ENCODE results near the gene KCNJ12.

The KCNJ12 gene

DNA sequence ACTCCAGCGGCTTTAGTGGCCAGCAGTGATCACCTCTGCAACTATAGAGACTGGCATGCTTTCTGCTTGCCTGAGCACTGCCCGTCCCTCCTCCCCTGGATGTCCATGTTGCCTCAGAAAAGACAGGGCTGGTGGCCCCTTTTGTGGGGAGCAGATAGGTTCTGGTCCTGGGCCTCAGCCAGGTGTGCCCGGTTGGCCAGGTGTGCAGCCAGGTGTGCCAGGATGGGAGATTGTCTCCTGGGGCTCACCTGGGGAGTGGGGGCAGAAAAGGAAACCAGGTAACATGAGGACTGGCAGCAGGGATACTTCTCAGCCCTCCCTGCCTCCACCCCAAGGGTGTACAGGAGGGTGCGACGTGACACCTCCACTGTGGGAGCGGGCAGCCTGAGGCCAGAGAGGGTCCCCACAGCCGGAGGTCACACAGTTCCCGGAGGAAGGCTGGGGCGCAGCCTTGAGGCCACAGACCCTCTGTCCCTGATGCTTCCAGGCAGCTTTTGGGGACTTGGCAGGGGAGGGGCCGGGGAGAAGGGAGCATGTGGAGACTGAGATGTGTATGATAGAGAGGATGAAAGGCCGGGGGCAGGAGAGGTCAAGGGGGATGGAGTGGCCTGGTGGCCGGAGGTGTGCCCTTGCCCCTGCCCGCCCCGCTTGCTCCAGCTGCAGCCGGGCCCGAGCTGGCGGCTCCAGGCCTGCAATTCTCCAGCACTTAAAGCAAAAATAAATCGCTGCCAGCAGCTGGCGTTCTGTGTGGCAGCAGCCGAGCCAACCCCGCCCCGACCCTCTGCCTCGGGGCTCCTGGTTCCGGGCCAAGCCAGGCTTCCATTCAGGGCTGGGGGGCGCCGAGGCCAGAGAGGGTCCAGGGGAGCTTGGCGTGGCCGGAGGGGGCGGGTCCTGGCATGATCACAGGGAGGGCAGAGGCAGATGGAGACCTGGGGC, 6.7 kb downstream of the KCNJ12 start:
- H3K4me3 ChIP-seq (ENCODE audit: low read length): no peak overlapping the region
- no peak for TF ChIP-seq CTCF (IDR thresholded peaks at IDR 0.05; ENCODE audit: insufficient read depth, low read depth, low read length, missing control alignments)
- no peak for DNase-seq (ENCODE audit: low read depth)

DNA sequence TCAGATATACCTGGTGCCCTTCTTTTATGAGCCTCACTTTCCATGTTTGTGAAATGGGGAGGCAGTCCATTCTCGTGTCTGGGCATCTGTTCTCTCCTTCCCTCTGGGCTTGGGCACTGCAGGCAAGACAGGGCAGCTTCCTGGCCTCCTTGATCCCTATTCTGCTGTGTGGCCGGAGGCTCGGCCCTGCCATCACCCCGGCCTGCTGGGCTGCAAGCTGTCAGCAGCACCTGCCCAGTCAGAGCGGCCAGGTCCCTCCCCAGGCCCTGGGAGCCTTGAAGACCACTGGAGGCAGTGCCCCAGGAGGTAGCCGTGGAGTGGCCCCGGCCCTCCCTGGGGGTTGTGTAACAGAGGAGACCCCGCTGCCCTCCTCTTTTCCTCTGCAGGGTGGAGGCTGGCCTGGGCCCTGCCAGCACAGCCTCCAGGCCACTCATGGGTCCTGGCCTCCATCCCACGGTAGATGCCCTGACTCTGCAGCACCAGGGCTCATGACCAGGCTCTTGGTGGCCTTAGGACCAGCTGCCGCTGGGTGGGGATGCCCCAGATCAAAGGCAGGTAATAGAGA, 9.2 kb downstream of the KCNJ12 start:
- no peak overlapping the region for H3K4me3 ChIP-seq (ENCODE audit: low read length)
- no peak for TF ChIP-seq CTCF (IDR thresholded peaks at IDR 0.05; ENCODE audit: insufficient read depth, low read depth, low read length, missing control alignments)
- DNase-seq (ENCODE audit: low read depth): no peak

DNA sequence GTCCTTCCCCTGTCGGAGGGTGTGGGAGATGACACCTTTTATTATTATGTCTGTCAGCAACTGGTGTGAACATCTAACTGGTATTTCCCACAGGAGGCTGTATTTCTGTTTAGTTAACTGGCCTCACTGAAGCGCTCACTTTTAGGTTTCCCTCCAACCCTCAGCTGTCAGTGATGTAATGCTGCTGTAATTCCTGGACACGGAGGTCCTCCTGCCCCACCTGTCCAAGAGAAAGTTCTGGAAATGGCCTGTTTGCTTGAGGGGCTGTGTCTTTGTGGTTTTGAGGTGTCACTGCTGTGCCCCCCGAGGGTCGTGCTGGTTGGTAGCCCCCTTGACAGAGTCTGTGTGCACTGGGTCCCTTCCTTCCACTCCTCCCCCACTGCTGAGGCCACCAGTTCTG, 11.5 kb downstream of the KCNJ12 start:
- no peak for TF ChIP-seq CTCF (IDR thresholded peaks at IDR 0.05; ENCODE audit: insufficient read depth, low read depth, low read length, missing control alignments)
- no peak for DNase-seq (ENCODE audit: low read depth)
- H3K4me3 ChIP-seq (ENCODE audit: low read length): no peak overlapping the region

GRCh38 chr17:21388066-21388465, 11.9 kb downstream of the KCNJ12 start:
- no peak for TF ChIP-seq CTCF (IDR thresholded peaks at IDR 0.05; ENCODE audit: insufficient read depth, low read depth, low read length, missing control alignments)
- DNase-seq (ENCODE audit: low read depth): no peak
- H3K4me3 ChIP-seq (ENCODE audit: low read length): no peak overlapping the region

GRCh38 chr17:21388944-21389343, 12.8 kb downstream of the KCNJ12 start:
- H3K4me3 ChIP-seq (ENCODE audit: low read length): no peak overlapping the region
- TF ChIP-seq CTCF (IDR thresholded peaks at IDR 0.05; ENCODE audit: insufficient read depth, low read depth, low read length, missing control alignments): no peak
- DNase-seq (ENCODE audit: low read depth): no peak

DNA sequence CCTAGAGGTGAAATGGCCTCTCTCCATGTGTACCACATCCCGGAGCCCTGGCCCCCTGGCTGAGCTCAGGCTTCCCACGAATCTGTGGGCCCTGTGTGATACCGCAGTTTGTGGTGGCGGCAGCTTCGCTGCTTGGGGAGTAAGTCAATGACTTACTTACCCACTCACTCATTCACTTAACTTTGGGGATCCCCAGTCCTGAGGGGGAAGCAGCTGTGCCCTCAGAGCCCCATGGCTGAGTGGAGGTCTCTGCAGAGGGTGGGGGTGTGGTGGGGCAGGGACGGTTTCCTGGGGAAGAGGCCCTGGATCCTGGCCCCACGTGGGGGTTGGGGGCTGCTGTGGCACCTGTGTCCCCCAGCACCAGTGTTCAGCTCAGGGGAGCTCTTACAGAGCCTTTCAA, 13.2 kb downstream of the KCNJ12 start:
- no peak overlapping the region for H3K4me3 ChIP-seq (ENCODE audit: low read length)

More for the DNA sequence above, 13.2 kb downstream of the KCNJ12 start:
- DNase-seq (ENCODE audit: low read depth): no peak
- no peak for TF ChIP-seq CTCF (IDR thresholded peaks at IDR 0.05; ENCODE audit: insufficient read depth, low read depth, low read length, missing control alignments)

Measured in epithelial cell of esophagus (primary cell).